OCI-LY1 (cell line): ENCODE measurements around the gene EIF1B.

Experiments used
- H2AFZ ChIP-seq: fragments of 200-600 bp; sonication (generic), shearing (Covaris generic); 2 replicates; pipeline ENCODE4 v1.6.0; 2014; ENCODE audit warnings: antibody characterized with exemption, mild to moderate bottlenecking, low read length
- H3F3A ChIP-seq: fragments of 200-600 bp; sonication (generic), shearing (Covaris generic); 2 replicates; pipeline ENCODE4 v1.6.0; 2014; ENCODE audit warnings: mild to moderate bottlenecking, antibody characterized with exemption, low read length, moderate library complexity; ENCODE audit not compliant: insufficient read depth
- H3K27ac ChIP-seq: fragments of 200-600 bp; sonication (generic); 2 replicates; pipeline ENCODE4 v1.5.1; 2014; ENCODE audit warnings: low read length, mixed run types, mild to moderate bottlenecking, low read depth; ENCODE audit not compliant: poor library complexity, severe bottlenecking
- H3K27me3 ChIP-seq: fragments of 200-600 bp; sonication (generic); 2 replicates; pipeline ENCODE4 v1.6.0; 2014; ENCODE audit warnings: antibody characterized with exemption, mild to moderate bottlenecking, low read length, moderate library complexity; ENCODE audit not compliant: insufficient read depth
- H3K36me3 ChIP-seq: fragments of 200-600 bp; sonication (generic); 2 replicates; pipeline ENCODE4 v1.6.1; 2014; ENCODE audit warnings: mild to moderate bottlenecking, antibody characterized with exemption, low read length, moderate library complexity, mixed read lengths; ENCODE audit not compliant: insufficient read depth
- H3K4me1 ChIP-seq: fragments of 200-600 bp; sonication (generic); 2 replicates; pipeline ENCODE4 v1.5.1; 2014; ENCODE audit warnings: mild to moderate bottlenecking, low read length, moderate library complexity; ENCODE audit not compliant: insufficient read depth, severe bottlenecking
- H3K4me2 ChIP-seq: fragments of 200-600 bp; sonication (generic), shearing (Covaris generic); 2 replicates; pipeline ENCODE4 v1.6.1; 2014; ENCODE audit warnings: low read length
- H3K4me3 ChIP-seq: fragments of 200-600 bp; sonication (generic); 2 replicates; pipeline ENCODE4 v1.5.1; 2014; ENCODE audit warnings: low read length, low read depth, mild to moderate bottlenecking, mixed read lengths; ENCODE audit not compliant: poor library complexity, severe bottlenecking
- H3K79me2 ChIP-seq: fragments of 200-600 bp; shearing (Covaris generic); 2 replicates; pipeline ENCODE4 v1.6.1; 2016; ENCODE audit warnings: mixed run types, low read length, mixed read lengths; ENCODE audit not compliant: insufficient read depth
- H3K9ac ChIP-seq: fragments of 200-600 bp; sonication (generic), shearing (Covaris generic); 2 replicates; pipeline ENCODE4 v1.6.1; 2014; ENCODE audit warnings: mild to moderate bottlenecking, low read length, mixed read lengths
- H3K9me2 ChIP-seq: fragments of 200-600 bp; sonication (generic), shearing (Covaris generic); 2 replicates; pipeline ENCODE4 v1.6.1; 2014; ENCODE audit warnings: low read depth, mild to moderate bottlenecking, low read length, mixed read lengths
- H3K9me3 ChIP-seq: fragments of 200-600 bp; shearing (Covaris generic); 2 replicates; pipeline ENCODE4 v1.6.1; 2014; ENCODE audit warnings: low read length, mixed read lengths
- H4K20me1 ChIP-seq: fragments of 200-600 bp; sonication (generic), shearing (Covaris generic); 2 replicates; pipeline ENCODE4 v1.6.0; 2016; ENCODE audit warnings: mild to moderate bottlenecking, low read length; ENCODE audit not compliant: insufficient read depth
- CTCF ChIP-seq: fragments of 200-600 bp; sonication (generic), shearing (Covaris generic); IDR thresholded peaks from 2 replicates; pipeline ENCODE4 v1.5.1; 2017; ENCODE audit warnings: mild to moderate bottlenecking, antibody characterized with exemption, low read length, moderate library complexity, mixed read lengths
- EZH2 ChIP-seq: fragments of 200-600 bp; sonication (generic), shearing (Covaris generic); IDR thresholded peaks from 2 replicates; pipeline ENCODE4 v1.8.0; 2017; ENCODE audit warnings: borderline replicate concordance, mixed run types, mild to moderate bottlenecking, antibody characterized with exemption, low read length, moderate library complexity, mixed read lengths

Gene EIF1B

GRCh38 chr3:40358454-40358853, 48.9 kb downstream of the EIF1B start:
- H3K4me1 ChIP-seq: no peaks in the 10 kb centered on the region
- H3K27me3 ChIP-seq: no peaks in the 10 kb centered on the region; the same call in 1 of the 2 replicates
- H3K9me2 ChIP-seq: no peaks in the 10 kb centered on the region
- no peaks in the 10 kb centered on the region for H3K9me3 ChIP-seq
- no peak overlapping the region for H3K4me3 ChIP-seq
- no peaks in the 10 kb centered on the region for H3F3A ChIP-seq
- TF ChIP-seq EZH2 (no peak), CTCF (no peak)
- no peaks in the 10 kb centered on the region for H3K79me2 ChIP-seq
- no peak overlapping the region for H2AFZ ChIP-seq
- no peak overlapping the region for H3K9ac ChIP-seq
- no peaks in the 10 kb centered on the region for H4K20me1 ChIP-seq
- H3K27ac ChIP-seq: no peak overlapping the region
- no peak overlapping the region for H3K4me2 ChIP-seq
- H3K36me3 ChIP-seq: no peaks in the 10 kb centered on the region
